Trophoblast cell (in vitro differentiated cells and primary cell): Measurements from ENCODE around the gene LCP1.
A peak's percentile ranks its signal among the peaks of the same experiment; 100 is the strongest.

Experiments used
- DNase-seq, 2 donors: peaks; one replicate each; pipeline ENCODE4 v3.0.0-alpha.2; 2016
- H2AFZ ChIP-seq: 2 replicates; pipeline ENCODE4 v1.6.1; 2013; ENCODE audit warnings: low read length, moderate library complexity, mild to moderate bottlenecking; ENCODE audit not compliant: insufficient read depth, poor library complexity
- H2AK5ac ChIP-seq: 2 replicates; pipeline ENCODE4 v1.6.1; 2013; ENCODE audit warnings: mild to moderate bottlenecking, low read length
- H2BK120ac ChIP-seq: 2 replicates; pipeline ENCODE4 v1.6.1; 2013; ENCODE audit warnings: low read length, mild to moderate bottlenecking, moderate library complexity; ENCODE audit not compliant: insufficient read depth, poor library complexity
- H2BK12ac ChIP-seq: 2 replicates; pipeline ENCODE4 v1.6.1; 2013; ENCODE audit warnings: mild to moderate bottlenecking, low read length, moderate library complexity
- H2BK5ac ChIP-seq: 2 replicates; pipeline ENCODE4 v1.6.1; 2013; ENCODE audit warnings: low read length, low read depth, moderate library complexity, mild to moderate bottlenecking; ENCODE audit not compliant: poor library complexity
- H3K14ac ChIP-seq: 2 replicates; pipeline ENCODE4 v1.6.1; 2013; ENCODE audit warnings: mild to moderate bottlenecking, low read length
- H3K18ac ChIP-seq: 2 replicates; pipeline ENCODE4 v1.6.1; 2013; ENCODE audit warnings: mild to moderate bottlenecking, low read length
- H3K23ac ChIP-seq: 2 replicates; pipeline ENCODE4 v1.6.1; 2013; ENCODE audit warnings: low read length
- H3K27ac ChIP-seq: 2 replicates; pipeline ENCODE4 v1.5.1; 2013; ENCODE audit warnings: low read depth, mild to moderate bottlenecking, inconsistent platforms, low read length, moderate library complexity
- H3K27me3 ChIP-seq: 2 replicates; pipeline ENCODE4 v1.6.1; 2013; ENCODE audit warnings: inconsistent platforms, mild to moderate bottlenecking, low read length, moderate library complexity; ENCODE audit not compliant: insufficient read depth
- H3K36me3 ChIP-seq, 2 experiments: 1 replicate in 1 of 2; 2 replicates in 1 of 2; pipeline ENCODE4 v1.6.1; 2013; ENCODE audit warnings: low read length in 2 of 2, mild to moderate bottlenecking in 2 of 2, moderate library complexity in 1 of 2; ENCODE audit not compliant: insufficient read depth in 2 of 2, control insufficient read depth in 1 of 2
- H3K4ac ChIP-seq: 2 replicates; pipeline ENCODE4 v1.6.1; 2013; ENCODE audit warnings: low read depth, mild to moderate bottlenecking, low read length, moderate library complexity
- H3K4me1 ChIP-seq, 2 experiments: 1 replicate in 1 of 2; 2 replicates in 1 of 2; pipeline ENCODE4 v1.6.1; 2013; ENCODE audit warnings: low read length in 2 of 2, mild to moderate bottlenecking in 2 of 2, moderate library complexity in 1 of 2; ENCODE audit not compliant: insufficient read depth in 2 of 2, control insufficient read depth in 1 of 2
- H3K4me2 ChIP-seq: 2 replicates; pipeline ENCODE4 v1.6.1; 2013; ENCODE audit warnings: inconsistent platforms, mild to moderate bottlenecking, low read length, moderate library complexity
- H3K4me3 ChIP-seq: 2 replicates; pipeline ENCODE4 v1.5.1; 2013; ENCODE audit warnings: mild to moderate bottlenecking, low read depth, low read length, inconsistent platforms
- H3K79me1 ChIP-seq: one replicate; pipeline ENCODE4 v1.6.1; 2013; ENCODE audit warnings: low read length
- H3K79me2 ChIP-seq: 2 replicates; pipeline ENCODE4 v1.6.1; 2013; ENCODE audit warnings: low read length, mild to moderate bottlenecking; ENCODE audit not compliant: control insufficient read depth, insufficient read depth, poor library complexity
- H3K9ac ChIP-seq: 2 replicates; pipeline ENCODE4 v1.6.1; 2013; ENCODE audit warnings: mild to moderate bottlenecking, low read length
- H3K9me3 ChIP-seq: 2 replicates; pipeline ENCODE4 v1.6.1; 2013; ENCODE audit warnings: low read depth, mild to moderate bottlenecking, control low read depth, inconsistent platforms, low read length; ENCODE audit not compliant: insufficient read depth
- H4K12ac ChIP-seq: 2 replicates; pipeline ENCODE4 v1.6.1; 2013; ENCODE audit warnings: low read depth, mild to moderate bottlenecking, low read length, moderate library complexity
- H4K8ac ChIP-seq: 2 replicates; pipeline ENCODE4 v1.6.1; 2013; ENCODE audit warnings: low read depth, mild to moderate bottlenecking, low read length, moderate library complexity
- H4K91ac ChIP-seq: one replicate; pipeline ENCODE4 v1.6.1; 2013; ENCODE audit warnings: low read depth, mild to moderate bottlenecking, low read length, moderate library complexity
- WGBS: extraction: QIAGEN DNeasy Blood & Tissue Kit; methylation state at CpG from one replicate; pipeline ENCODE4 v1.1.7; 2013; ENCODE audit warnings: missing lambda C conversion rate; ENCODE audit not compliant: insufficient read length, insufficient coverage; ENCODE audit errors: extremely low coverage; 5-methylcytosine and 5-hydroxymethylcytosine counted together

LCP1 gene

DNA sequence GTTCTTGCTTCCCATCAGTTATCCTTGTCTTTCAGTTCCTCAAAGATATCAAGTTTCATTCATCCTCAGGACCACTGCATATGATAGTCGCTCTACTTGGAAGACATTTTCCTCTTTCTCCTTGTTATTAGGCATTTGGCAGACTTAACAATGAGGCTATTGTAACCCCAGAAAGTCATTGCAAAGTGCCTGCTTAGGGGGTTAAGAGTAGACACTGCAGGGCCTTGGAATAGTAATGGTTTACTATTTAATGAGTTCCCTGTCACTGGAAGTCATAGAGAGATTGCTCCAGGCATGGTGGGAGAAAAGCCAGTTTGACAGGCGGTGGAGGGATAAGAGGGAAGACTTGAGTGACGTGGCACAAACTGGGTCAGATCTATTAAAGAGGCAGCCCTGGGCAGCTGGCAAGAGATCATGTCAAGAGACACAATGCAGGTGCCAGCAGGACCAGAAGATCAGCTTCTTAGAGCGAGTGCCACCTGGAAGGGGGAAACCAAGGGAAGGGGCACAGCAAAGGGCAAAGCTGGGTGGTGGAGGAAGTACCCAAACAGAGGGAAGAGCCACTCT lies 60.3 kb downstream of the LCP1 start:
- peaks cover 5 to 8% of the 10 kb centered on the region in 2 experiments for H3K4me1 ChIP-seq
- H3K4ac ChIP-seq, result no peak overlapping the region
- peak in 1 of 2 donors; percentile 43 for DNase-seq
- no peak overlapping the region for H2BK12ac ChIP-seq
- no CpG with 5 or more reads among the region's 4 CpGs for WGBS
- no peak overlapping the region for H3K9ac ChIP-seq
- H2BK5ac ChIP-seq, result no peak overlapping the region
- no peak overlapping the region for H3K4me2 ChIP-seq
- no peaks in the 10 kb centered on the region for H3K27me3 ChIP-seq
- H3K4me3 ChIP-seq, result no peak overlapping the region
- H3K23ac ChIP-seq, result no peak overlapping the region
- no peaks in the 10 kb centered on the region for H3K9me3 ChIP-seq
- H2BK120ac ChIP-seq, result no peak overlapping the region
- H3K18ac ChIP-seq, result no peak overlapping the region
- H4K91ac ChIP-seq, result no peak overlapping the region
- no peak overlapping the region for H3K27ac ChIP-seq
- no peaks in the 10 kb centered on the region for H3K79me2 ChIP-seq
- no peaks in the 10 kb centered on the region for H3K79me1 ChIP-seq
- no peak overlapping the region for H4K12ac ChIP-seq
- no peak overlapping the region for H4K8ac ChIP-seq
- H2AFZ ChIP-seq, result no peak overlapping the region
- H3K36me3 ChIP-seq, result peaks cover 0 to 7% of the 10 kb centered on the region in 2 experiments
- H2AK5ac ChIP-seq, result no peak overlapping the region
- H3K14ac ChIP-seq, result no peak overlapping the region

DNA sequence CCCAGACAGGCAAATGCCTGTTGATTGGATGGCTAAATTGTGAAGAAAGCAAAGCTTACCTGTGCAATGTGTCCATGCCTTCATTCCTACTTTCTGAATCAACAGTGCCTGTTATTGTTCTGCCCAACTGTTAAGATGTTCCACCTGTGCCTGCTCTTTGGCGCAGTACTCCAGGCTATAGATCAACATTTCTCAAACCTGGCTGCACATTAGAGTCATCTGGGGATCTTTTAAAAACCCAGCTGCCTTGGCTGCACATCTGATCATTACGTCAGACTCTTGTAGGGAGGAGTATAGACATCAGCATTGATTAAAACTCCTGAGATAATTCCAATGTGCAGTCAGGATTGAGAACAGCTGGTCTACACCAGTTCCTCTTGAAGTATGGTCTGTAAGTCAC lies 60.9 kb downstream of the LCP1 start:
- no peak overlapping the region for H3K9ac ChIP-seq
- H2BK12ac ChIP-seq, result no peak overlapping the region
- no peak overlapping the region for H4K91ac ChIP-seq
- H3K4me2 ChIP-seq, result no peak overlapping the region
- H3K18ac ChIP-seq, result no peak overlapping the region
- H3K4me3 ChIP-seq, result no peak overlapping the region
- no peak overlapping the region for H3K14ac ChIP-seq
- H4K12ac ChIP-seq, result no peak overlapping the region
- no peaks in the 10 kb centered on the region for H3K79me1 ChIP-seq
- H3K36me3 ChIP-seq, result peaks cover 0 to 2% of the 10 kb centered on the region in 2 experiments
- H2BK120ac ChIP-seq, result no peak overlapping the region
- peaks cover 5 to 8% of the 10 kb centered on the region in 2 experiments for H3K4me1 ChIP-seq
- H2AK5ac ChIP-seq, result no peak overlapping the region
- H3K27me3 ChIP-seq, result no peaks in the 10 kb centered on the region
- H3K4ac ChIP-seq, result no peak overlapping the region
- H4K8ac ChIP-seq, result no peak overlapping the region
- H3K9me3 ChIP-seq, result no peaks in the 10 kb centered on the region
- no peak overlapping the region for H2BK5ac ChIP-seq
- no peak overlapping the region for H2AFZ ChIP-seq
- DNase-seq, result peak in 1 of 2 donors; percentile 16
- no peak overlapping the region for H3K23ac ChIP-seq
- WGBS, result no CpG with 5 or more reads among the region's 2 CpGs
- no peaks in the 10 kb centered on the region for H3K79me2 ChIP-seq
- no peak overlapping the region for H3K27ac ChIP-seq

DNA sequence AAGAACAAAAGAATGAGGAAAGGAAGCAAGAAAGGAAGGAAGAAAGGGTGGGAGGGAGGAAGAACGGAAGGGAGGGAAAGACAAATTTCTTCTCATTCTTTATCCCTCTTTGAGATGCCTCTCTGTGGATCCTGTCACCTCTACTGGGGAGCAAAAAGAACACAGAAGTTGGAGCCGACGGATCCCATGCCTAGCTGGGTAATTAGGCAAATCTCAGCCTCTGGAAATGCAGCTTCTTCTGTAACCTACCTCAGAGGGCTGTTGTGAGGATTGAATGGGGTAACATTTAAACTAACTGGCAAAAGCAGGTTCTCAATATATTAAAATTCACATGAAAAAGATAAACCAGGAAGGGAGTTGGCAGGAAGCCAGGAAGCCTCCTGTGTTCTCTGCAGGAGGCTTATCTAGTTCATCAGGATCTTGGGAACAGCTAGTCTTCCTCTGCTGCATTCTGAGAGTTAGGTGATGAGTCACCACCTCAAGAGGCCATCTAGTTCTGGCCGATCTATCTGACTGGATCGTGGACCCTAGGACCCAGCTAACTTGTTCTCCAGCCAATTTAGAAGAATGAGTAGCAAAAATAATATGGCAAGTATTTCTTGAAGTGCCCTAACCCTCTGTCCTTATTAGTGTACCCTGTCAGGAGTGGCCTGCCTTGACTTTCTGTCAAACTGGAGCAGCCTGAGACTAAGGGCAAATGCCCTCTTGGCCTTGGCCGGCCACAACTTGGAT lies 61.9 kb downstream of the LCP1 start:
- Histone ChIP-seq H3K79me2 (no peaks in the 10 kb centered on the region), H3K4me1 (peaks cover 5 to 8% of the 10 kb centered on the region in 2 experiments), H3K14ac (no peak overlapping the region), H4K8ac (peak overlapping the region; percentile 43), H3K23ac (no peak overlapping the region), H3K4ac (no peak overlapping the region), H3K36me3 (no peaks in the 10 kb centered on the region), H2BK120ac (peak overlapping the region; percentile 24), H3K27ac (no peak overlapping the region), H3K79me1 (no peaks in the 10 kb centered on the region), H4K91ac (peak overlapping the region; percentile 28), H4K12ac (no peak overlapping the region), H2BK12ac (no peak overlapping the region), H3K27me3 (no peaks in the 10 kb centered on the region), H2AFZ (no peak overlapping the region), H2BK5ac (peak overlapping the region; percentile 9), H3K18ac (no peak overlapping the region), H3K9me3 (no peaks in the 10 kb centered on the region), H2AK5ac (no peak overlapping the region), H3K4me2 (no peak overlapping the region), H3K9ac (no peak overlapping the region), H3K4me3 (no peak overlapping the region)
- DNase-seq, result peak; percentile 47 to 60
- no CpG with 5 or more reads among the region's 6 CpGs for WGBS

DNA sequence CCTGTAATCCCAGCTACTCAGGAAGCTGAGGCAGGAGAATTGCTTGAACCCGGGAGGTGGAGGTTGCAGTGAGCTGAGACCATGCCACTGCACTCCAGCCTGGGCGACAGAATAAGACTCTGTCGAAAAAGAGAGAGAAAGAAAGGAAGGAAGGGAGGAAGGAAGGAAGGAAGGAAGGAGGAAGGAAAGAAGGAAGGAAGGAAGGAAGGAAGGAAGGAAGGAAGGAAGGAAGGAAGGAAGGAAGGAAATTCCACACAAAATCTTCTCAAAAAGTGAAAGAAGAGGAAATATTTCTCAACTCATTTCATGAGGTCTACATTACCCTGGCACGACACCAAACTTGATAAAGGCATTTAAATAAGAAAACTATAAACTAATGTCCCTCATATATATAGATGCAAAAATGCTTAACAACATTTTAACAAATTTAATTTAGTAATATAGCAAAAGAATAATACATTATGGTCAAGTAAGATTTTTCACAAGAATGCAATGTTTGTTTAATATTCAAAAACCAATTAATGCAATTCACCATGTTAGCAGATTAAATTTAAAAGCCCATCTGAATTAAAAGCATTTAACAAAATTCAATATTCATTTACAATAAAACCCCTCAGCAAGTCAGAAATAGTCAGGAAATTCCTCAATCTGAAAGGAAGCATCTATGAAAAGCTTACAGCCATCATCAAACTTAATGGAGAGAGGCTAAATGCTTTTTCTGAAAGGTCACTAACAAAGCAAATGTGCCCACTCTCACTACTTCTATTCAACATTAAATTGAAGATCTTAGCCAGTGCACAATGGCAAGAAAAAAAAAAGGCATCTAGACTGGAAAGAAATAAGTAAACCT lies 65.1 kb downstream of the LCP1 start:
- H4K91ac ChIP-seq, result no peak overlapping the region
- no peak for DNase-seq
- H3K23ac ChIP-seq, result no peak overlapping the region
- WGBS, result no CpG with 5 or more reads among the region's 4 CpGs
- H3K36me3 ChIP-seq, result no peaks in the 10 kb centered on the region
- peaks cover 4 to 5% of the 10 kb centered on the region in 2 experiments for H3K4me1 ChIP-seq
- H3K79me2 ChIP-seq, result no peaks in the 10 kb centered on the region
- H3K27me3 ChIP-seq, result no peaks in the 10 kb centered on the region
- no peak overlapping the region for H3K9ac ChIP-seq
- no peak overlapping the region for H3K18ac ChIP-seq
- no peak overlapping the region for H4K8ac ChIP-seq
- no peak overlapping the region for H2AFZ ChIP-seq
- no peak overlapping the region for H2AK5ac ChIP-seq
- no peaks in the 10 kb centered on the region for H3K9me3 ChIP-seq
- no peak overlapping the region for H2BK12ac ChIP-seq
- no peak overlapping the region for H3K4me3 ChIP-seq
- no peak overlapping the region for H3K4me2 ChIP-seq
- no peak overlapping the region for H4K12ac ChIP-seq
- no peak overlapping the region for H3K27ac ChIP-seq
- H2BK120ac ChIP-seq, result no peak overlapping the region
- no peak overlapping the region for H3K14ac ChIP-seq
- no peak overlapping the region for H3K4ac ChIP-seq
- no peak overlapping the region for H2BK5ac ChIP-seq
- no peaks in the 10 kb centered on the region for H3K79me1 ChIP-seq
